Measurements from ENCODE around the gene AUTS2. TPM values are rescaled to one million over a fixed set of nuclear protein-coding genes. Genes with fewer than 3 reads are reported as not detected.

The AUTS2 gene
- total RNA-seq, 1 experiment from 2014 or later: 42.1 TPM

DNA sequence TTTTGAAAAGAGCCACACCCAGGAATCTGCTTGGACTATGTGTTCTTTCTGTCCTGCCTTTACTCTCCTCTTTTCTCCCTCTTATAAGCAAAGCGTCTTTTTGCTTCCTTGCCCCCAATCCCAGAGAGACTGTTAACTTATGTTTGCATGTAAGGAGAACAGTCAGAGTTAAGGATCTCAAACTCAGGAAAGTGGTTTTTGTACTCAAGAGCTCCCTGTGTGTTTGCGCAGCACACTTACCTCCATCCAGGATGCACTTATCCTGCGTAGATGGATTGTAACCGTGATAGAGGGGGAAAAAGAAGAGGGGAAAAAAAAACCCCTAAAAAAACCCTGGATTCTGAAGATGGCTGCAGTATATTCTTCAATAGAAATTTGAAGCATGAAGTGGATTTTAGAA lies 228.9 kb downstream of the AUTS2 start:
- no peak for DNase-seq (ENCODE audit: low spot score)
- BruUV-seq (replicated peaks): no TSS peak
- no peaks in the 10 kb centered on the region for H3K36me3 ChIP-seq (ENCODE audit: insufficient read depth, low read length, poor library complexity, severe bottlenecking)
- intact Hi-C loops (cut with micrococcal nuclease; ENCODE audit: unreplicated experiment): loop anchor here (5.0 kb wide), 1 partner anchor 65 kb away; no protein-coding TSS in a partner anchor
- H3K4me1 ChIP-seq (ENCODE audit: insufficient read depth, low read length, poor library complexity, severe bottlenecking): peaks cover 49% of the 10 kb centered on the region
- no peak for TF ChIP-seq EZH2 (IDR thresholded peaks at IDR 0.05; ENCODE audit: borderline replicate concordance, low read depth, low read length, poor library complexity, severe bottlenecking)
- no peak for TF ChIP-seq CTCF (conservative IDR thresholded peaks at IDR 0.05; ENCODE audit: low read depth, low read length)
- no peak overlapping the region for H3K4me3 ChIP-seq (ENCODE audit: low read depth, low read length, poor library complexity, severe bottlenecking)
- no peaks in the 10 kb centered on the region for H3K9me3 ChIP-seq (ENCODE audit: low read depth, low read length, poor library complexity, severe bottlenecking)
- no peaks in the 10 kb centered on the region for H3K27me3 ChIP-seq (replicated peaks; ENCODE audit: insufficient read depth, low read depth, low read length, poor library complexity)
- ChIA-PET POLR2A (ENCODE audit: low non-redundant PET) (interaction anchor here (0.7 kb wide), 1 partner anchor 82 kb away, joined by 3 read pairs; no protein-coding TSS in a partner anchor), CTCF (no interaction called here)
- no peak overlapping the region for H3K27ac ChIP-seq (ENCODE audit: low read depth, low read length, poor library complexity, severe bottlenecking)

DNA sequence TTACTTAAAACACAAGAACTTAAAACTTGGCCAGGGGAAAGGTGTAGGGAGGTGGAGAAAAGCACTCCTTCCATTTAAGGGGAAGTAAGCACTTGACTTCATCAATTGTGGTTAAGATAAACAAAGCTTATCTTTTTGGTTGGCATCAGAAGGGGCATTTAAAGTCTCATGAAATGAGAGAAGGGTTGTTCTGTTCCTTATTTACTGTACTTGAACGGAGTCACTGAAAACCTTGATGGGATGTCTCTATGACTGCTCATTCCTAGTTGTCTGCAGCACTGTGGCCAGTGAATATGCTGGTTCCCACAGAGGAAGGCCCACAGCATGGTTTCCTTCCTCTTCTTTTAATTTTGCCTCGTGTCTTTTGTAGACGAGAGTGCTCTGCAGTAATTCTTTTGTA lies 229.3 kb downstream of the AUTS2 start:
- intact Hi-C loops (cut with micrococcal nuclease; ENCODE audit: unreplicated experiment): loop anchor here (5.0 kb wide), 1 partner anchor 65 kb away; no protein-coding TSS in a partner anchor
- Histone ChIP-seq H3K4me1 (ENCODE audit: insufficient read depth, low read length, poor library complexity, severe bottlenecking) (peaks cover 47% of the 10 kb centered on the region), H3K4me3 (ENCODE audit: low read depth, low read length, poor library complexity, severe bottlenecking) (no peak overlapping the region), H3K27ac (ENCODE audit: low read depth, low read length, poor library complexity, severe bottlenecking) (no peak overlapping the region), H3K27me3 (replicated peaks; ENCODE audit: insufficient read depth, low read depth, low read length, poor library complexity) (no peaks in the 10 kb centered on the region), H3K36me3 (ENCODE audit: insufficient read depth, low read length, poor library complexity, severe bottlenecking) (no peaks in the 10 kb centered on the region), H3K9me3 (ENCODE audit: low read depth, low read length, poor library complexity, severe bottlenecking) (no peaks in the 10 kb centered on the region)
- BruUV-seq (replicated peaks): no TSS peak
- DNase-seq (ENCODE audit: low spot score): peak; percentile 85
- ChIA-PET CTCF (no interaction called here), POLR2A (ENCODE audit: low non-redundant PET) (interaction anchor here (0.7 kb wide), 1 partner anchor 83 kb away, joined by 3 read pairs; no protein-coding TSS in a partner anchor)
- TF ChIP-seq CTCF (conservative IDR thresholded peaks at IDR 0.05; ENCODE audit: low read depth, low read length) (no peak), EZH2 (IDR thresholded peaks at IDR 0.05; ENCODE audit: borderline replicate concordance, low read depth, low read length, poor library complexity, severe bottlenecking) (no peak)

DNA sequence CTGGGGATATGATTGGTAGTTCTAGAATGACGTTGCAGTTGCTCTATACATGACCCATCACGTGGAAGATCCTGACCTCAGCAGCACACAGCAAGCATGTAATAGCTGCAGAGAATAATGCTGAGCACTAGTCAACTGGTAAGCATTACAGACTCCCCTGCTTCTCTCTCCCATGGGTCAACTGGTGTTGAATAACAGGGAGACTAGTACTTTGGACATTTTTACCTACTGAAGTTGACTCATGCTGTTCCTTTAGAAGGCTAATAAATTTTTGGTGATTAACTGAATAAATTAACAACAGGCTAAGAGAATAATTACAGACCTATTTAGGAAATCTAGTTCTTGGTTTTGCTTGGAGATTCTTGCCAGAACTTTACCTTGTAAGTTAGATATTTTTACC lies 234.1 kb downstream of the AUTS2 start:
- no peak overlapping the region for H3K27ac ChIP-seq (ENCODE audit: low read depth, low read length, poor library complexity, severe bottlenecking)
- no peak overlapping the region for H3K4me3 ChIP-seq (ENCODE audit: low read depth, low read length, poor library complexity, severe bottlenecking)
- ChIA-PET POLR2A (ENCODE audit: low non-redundant PET) (no interaction called here), CTCF (no interaction called here)
- peaks cover 27% of the 10 kb centered on the region for H3K4me1 ChIP-seq (ENCODE audit: insufficient read depth, low read length, poor library complexity, severe bottlenecking)
- intact Hi-C loops (cut with micrococcal nuclease; ENCODE audit: unreplicated experiment): loop anchor here (10.0 kb wide), 3 partner anchors 212 to 1158 kb away; no protein-coding TSS in a partner anchor
- no TSS peak for BruUV-seq (replicated peaks)
- H3K36me3 ChIP-seq (ENCODE audit: insufficient read depth, low read length, poor library complexity, severe bottlenecking): no peaks in the 10 kb centered on the region
- no peak for TF ChIP-seq CTCF (conservative IDR thresholded peaks at IDR 0.05; ENCODE audit: low read depth, low read length)
- no peak for TF ChIP-seq EZH2 (IDR thresholded peaks at IDR 0.05; ENCODE audit: borderline replicate concordance, low read depth, low read length, poor library complexity, severe bottlenecking)
- H3K27me3 ChIP-seq (replicated peaks; ENCODE audit: insufficient read depth, low read depth, low read length, poor library complexity): no peaks in the 10 kb centered on the region
- H3K9me3 ChIP-seq (ENCODE audit: low read depth, low read length, poor library complexity, severe bottlenecking): no peaks in the 10 kb centered on the region
- DNase-seq (ENCODE audit: low spot score): no peak

All from A673 (cell line).